PC-9 (cell line): ENCODE data around the gene SASH1. TPM values are rescaled to one million over a fixed set of nuclear protein-coding genes. Genes with fewer than 3 reads are reported as not detected.
"Not testable (repeated sequence)": the region's sequence is repeated elsewhere in the genome, so short reads cannot be mapped to it uniquely, and the experiment has no call there.

Experiments used
- BruUV-seq: library from RNA; stranded (reverse); fragments of 400-500 nt; replicated peaks from 2 replicates; lab custom pipeline; 2021; lab: Mats Ljungman, UMichigan
- CTCF ChIA-PET: fragments of 300-600 bp; sonication (Branson Sonifier 250); formaldehyde crosslinking; loops from one replicate; lab custom pipeline; 2022; ENCODE audit warnings: antibody characterized with exemption; lab: Charles Lee
- POLR2A ChIA-PET: fragments of 300-600 bp; sonication (Branson Sonifier 250); formaldehyde crosslinking; loops from one replicate; lab custom pipeline; 2022; ENCODE audit warnings: antibody characterized with exemption; ENCODE audit not compliant: unreplicated experiment; lab: Charles Lee
- DNase-seq, 2 experiments: peaks; one replicate each; pipeline versions ENCODE4 v3.0.0 to v3.0.0-alpha.2; 2015 to 2022; ENCODE audit warnings: mixed read lengths in 1 of 2
- H2AFZ ChIP-seq: fragments of 200-600 bp; sonication (generic); 2 replicates; pipeline ENCODE4 v1.8.1; 2017; ENCODE audit warnings: antibody characterized with exemption
- H3F3A ChIP-seq: fragments of 200-600 bp; sonication (generic); 2 replicates; pipeline ENCODE4 v1.8.1; 2017; ENCODE audit warnings: antibody characterized with exemption, mild to moderate bottlenecking, low read depth; ENCODE audit not compliant: insufficient read depth
- H3K27ac ChIP-seq: fragments of 200-600 bp; sonication (generic); 2 replicates; pipeline ENCODE4 v1.6.1; 2016; ENCODE audit warnings: mixed run types
- H3K27me3 ChIP-seq: fragments of 200-600 bp; sonication (generic); 2 replicates; pipeline ENCODE4 v1.6.1; 2016; ENCODE audit warnings: low read depth, mixed run types; ENCODE audit not compliant: insufficient read depth
- H3K36me3 ChIP-seq: fragments of 200-600 bp; sonication (generic); 2 replicates; pipeline ENCODE4 v1.6.1; 2016; ENCODE audit warnings: low read depth, mixed run types
- H3K4me1 ChIP-seq: fragments of 200-600 bp; sonication (generic); replicated peaks from 2 replicates; pipeline ENCODE4 v1.6.1; 2016; ENCODE audit warnings: mixed run types; ENCODE audit not compliant: insufficient read depth
- H3K4me2 ChIP-seq: fragments of 200-600 bp; sonication (generic); 2 replicates; pipeline ENCODE4 v1.6.1; 2017; ENCODE audit warnings: mixed run types
- H3K4me3 ChIP-seq: fragments of 200-600 bp; sonication (generic); 2 replicates; pipeline ENCODE4 v1.6.1; 2016; ENCODE audit warnings: mixed run types
- H3K79me2 ChIP-seq: fragments of 200-600 bp; sonication (generic); 2 replicates; pipeline ENCODE4 v1.6.1; 2017; ENCODE audit warnings: low read depth, mixed run types
- H3K9me2 ChIP-seq: fragments of 200-600 bp; sonication (generic); 2 replicates; pipeline ENCODE4 v1.8.1; 2017; ENCODE audit warnings: mild to moderate bottlenecking; ENCODE audit not compliant: insufficient read depth
- H3K9me3 ChIP-seq: fragments of 200-600 bp; sonication (generic); 2 replicates; pipeline ENCODE4 v1.8.1; 2016; ENCODE audit warnings: low read depth; ENCODE audit not compliant: insufficient read depth
- H4K20me1 ChIP-seq: fragments of 200-600 bp; sonication (generic); 2 replicates; pipeline ENCODE4 v1.8.1; 2017; ENCODE audit not compliant: insufficient read depth
- EZH2 ChIP-seq: fragments of 200-600 bp; sonication (generic); IDR thresholded peaks from 2 replicates; pipeline ENCODE4 v1.8.0; 2017; ENCODE audit warnings: antibody characterized with exemption, low read depth
- intact Hi-C: fragments of 100-400 bp; cut with micrococcal nuclease; formaldehyde crosslinking; loops from one replicate; pipeline ENCODE4 v1.10.0; 2022; ENCODE audit not compliant: unreplicated experiment
- total RNA-seq: library from RNA; stranded (reverse); gene quantifications from 2 replicates; pipeline ENCODE4 v1.2.3, GENCODE V29; 2021
- TF ChIP-seq, protein P1 (sequence below): fragments of 200-600 bp; sonication (generic); conservative IDR thresholded peaks from 2 replicates; pipeline ENCODE4 v1.6.1; 2017; ENCODE audit warnings: mixed run types, antibody characterized with exemption, mild to moderate bottlenecking, moderate library complexity

Gene SASH1
- total RNA-seq, 1 experiment from 2014 or later, result 32.9 TPM

- no peak for TF ChIP-seq EZH2
- TF ChIP-seq, protein P1, sequence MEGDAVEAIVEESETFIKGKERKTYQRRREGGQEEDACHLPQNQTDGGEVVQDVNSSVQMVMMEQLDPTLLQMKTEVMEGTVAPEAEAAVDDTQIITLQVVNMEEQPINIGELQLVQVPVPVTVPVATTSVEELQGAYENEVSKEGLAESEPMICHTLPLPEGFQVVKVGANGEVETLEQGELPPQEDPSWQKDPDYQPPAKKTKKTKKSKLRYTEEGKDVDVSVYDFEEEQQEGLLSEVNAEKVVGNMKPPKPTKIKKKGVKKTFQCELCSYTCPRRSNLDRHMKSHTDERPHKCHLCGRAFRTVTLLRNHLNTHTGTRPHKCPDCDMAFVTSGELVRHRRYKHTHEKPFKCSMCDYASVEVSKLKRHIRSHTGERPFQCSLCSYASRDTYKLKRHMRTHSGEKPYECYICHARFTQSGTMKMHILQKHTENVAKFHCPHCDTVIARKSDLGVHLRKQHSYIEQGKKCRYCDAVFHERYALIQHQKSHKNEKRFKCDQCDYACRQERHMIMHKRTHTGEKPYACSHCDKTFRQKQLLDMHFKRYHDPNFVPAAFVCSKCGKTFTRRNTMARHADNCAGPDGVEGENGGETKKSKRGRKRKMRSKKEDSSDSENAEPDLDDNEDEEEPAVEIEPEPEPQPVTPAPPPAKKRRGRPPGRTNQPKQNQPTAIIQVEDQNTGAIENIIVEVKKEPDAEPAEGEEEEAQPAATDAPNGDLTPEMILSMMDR, result no peak
- H2AFZ ChIP-seq, result no peak overlapping the region
- H4K20me1 ChIP-seq, result no peaks in the 10 kb centered on the region
These were observed 236.4 kb downstream of the SASH1 start for GRCh38 chr6:148578837-148579565.

GRCh38 chr6:148580442-148580841 is 237.8 kb downstream of the SASH1 start:
- H3K36me3 ChIP-seq, result no peaks in the 10 kb centered on the region
- H3K27me3 ChIP-seq, result peaks cover 23% of the 10 kb centered on the region
- no peak for DNase-seq
- 0 out of 2 replicates have a peak, but pooled peaks cover 3% of the 10 kb centered on the region for H3K9me2 ChIP-seq
- ChIA-PET CTCF (no interaction called here), POLR2A (no interaction called here)
- no peak overlapping the region for H2AFZ ChIP-seq
- no peaks in the 10 kb centered on the region for H4K20me1 ChIP-seq
- no peaks in the 10 kb centered on the region for H3K9me3 ChIP-seq
- TF ChIP-seq, protein P1, result no peak
- no peak for TF ChIP-seq EZH2
- H3K4me3 ChIP-seq, result no peak overlapping the region
- no peak overlapping the region for H3K27ac ChIP-seq
- BruUV-seq, result no TSS peak
- intact Hi-C loops, result no loop called here
- H3F3A ChIP-seq, result no peaks in the 10 kb centered on the region
- no peaks in the 10 kb centered on the region for H3K4me1 ChIP-seq
- no peaks in the 10 kb centered on the region for H3K79me2 ChIP-seq
- H3K4me2 ChIP-seq, result no peak overlapping the region

More at GRCh38 chr6:148578837-148579565, 236.4 kb downstream of the SASH1 start:
- CTCF ChIA-PET, result no interaction called here
- Histone ChIP-seq H3K9me2 (0 out of 2 replicates have a peak, but pooled peaks cover 3% of the 10 kb centered on the region), H3K27me3 (peaks cover 12% of the 10 kb centered on the region; the same call in 1 of the 2 replicates), H3K36me3 (no peaks in the 10 kb centered on the region), H3K79me2 (no peaks in the 10 kb centered on the region), H3K9me3 (no peaks in the 10 kb centered on the region), H3K4me2 (no peak overlapping the region), H3K4me3 (no peak overlapping the region), H3K27ac (no peak overlapping the region), H3K4me1 (no peaks in the 10 kb centered on the region), H3F3A (no peaks in the 10 kb centered on the region)
- intact Hi-C loops, result loop anchor here (1.0 to 5.0 kb wide), 5 partner anchors 168 to 938 kb away; partner anchors contain the start of gene UST
- BruUV-seq, result no TSS peak
- POLR2A ChIA-PET, result no interaction called here
- no peak for DNase-seq

DNA sequence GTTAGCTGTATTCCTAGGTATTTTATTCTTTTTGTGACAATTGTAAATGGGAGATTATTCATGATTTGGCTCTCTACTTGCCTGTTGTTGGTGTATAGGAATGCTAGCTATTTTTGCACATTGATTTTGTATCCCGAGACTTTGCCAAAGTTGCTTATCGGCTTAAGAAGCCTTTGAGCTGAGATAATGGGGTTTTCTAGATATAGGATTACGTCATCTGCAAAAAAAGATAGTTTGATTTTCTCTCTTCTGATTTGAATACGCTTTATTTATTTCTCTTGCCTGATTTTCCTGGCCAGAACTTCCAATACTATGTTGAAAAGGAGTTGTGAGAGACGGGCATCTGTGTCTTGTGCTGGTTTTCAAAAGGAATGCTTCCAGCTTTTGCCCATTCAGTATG is 241.0 kb downstream of the SASH1 start:
- Histone ChIP-seq H4K20me1 (no peaks in the 10 kb centered on the region), H3K4me2 (no peak overlapping the region), H3K9me3 (no peaks in the 10 kb centered on the region), H3K36me3 (no peaks in the 10 kb centered on the region), H3K27me3 (peaks cover 30% of the 10 kb centered on the region), H3K79me2 (no peaks in the 10 kb centered on the region), H3K27ac (no peak overlapping the region), H3K4me1 (no peaks in the 10 kb centered on the region), H3F3A (no peaks in the 10 kb centered on the region), H2AFZ (no peak overlapping the region), H3K4me3 (no peak overlapping the region), H3K9me2 (0 out of 2 replicates have a peak, but pooled peaks cover 3% of the 10 kb centered on the region)
- no peak for DNase-seq
- ChIA-PET CTCF (no interaction called here), POLR2A (no interaction called here)
- intact Hi-C loops, result no loop called here
- no TSS peak for BruUV-seq
- TF ChIP-seq EZH2, result no peak
- TF ChIP-seq, protein P1, result no peak

- CTCF ChIA-PET, H3K4me2 ChIP-seq, H3K27ac ChIP-seq, H3K36me3 ChIP-seq, H2AFZ ChIP-seq, H3K4me1 ChIP-seq, H3F3A ChIP-seq, H3K79me2 ChIP-seq, BruUV-seq, intact Hi-C loops, H4K20me1 ChIP-seq, H3K9me2 ChIP-seq, H3K4me3 ChIP-seq, POLR2A ChIA-PET, H3K9me3 ChIP-seq, DNase-seq: not testable (repeated sequence)
- H3K27me3 ChIP-seq, result peaks cover 30% of the 10 kb centered on the region
These were observed 243.0 kb downstream of the SASH1 start for GRCh38 chr6:148585641-148586040.
